Right lobe of liver (tissue), 6 donors: ENCODE data around the gene CCDC120. TPM values are rescaled to one million over a fixed set of nuclear protein-coding genes. Genes with fewer than 3 reads are reported as not detected.
A peak's percentile ranks its signal among the peaks of the same experiment; 100 is the strongest.

ENCODE experiments used
- ATAC-seq, 4 donors: fragments of 200-7000 bp; cut with Tn5 transposase; one replicate each; pipeline ENCODE4 v1.9.1; 2020; ENCODE audit warnings: mild to moderate bottlenecking in 4 of 4, moderate library complexity in 4 of 4
- DNase-seq, 3 donors: peaks; one replicate each; pipeline ENCODE4 v3.0.0-alpha.2; 2020
- H3K27ac ChIP-seq, 3 donors: fragments of 200-600 bp; one replicate each; pipeline ENCODE4 v1.8.0; 2022
- H3K27me3 ChIP-seq, 2 donors: fragments of 200-600 bp; one replicate each; pipeline ENCODE4 v1.8.0; 2022
- H3K36me3 ChIP-seq, 4 donors: fragments of 200-600 bp; sonication (generic) in 1 of 4; one replicate each; pipeline versions ENCODE4 v1.5.1 to v1.8.0; 2017 to 2022; ENCODE audit warnings: control low read depth in 1 of 4
- H3K4me1 ChIP-seq, 4 donors: fragments of 200-600 bp; sonication (generic) in 1 of 4; one replicate each; pipeline versions ENCODE4 v1.5.1 to v1.8.0; 2017 to 2022; ENCODE audit warnings: control low read depth in 1 of 4
- H3K4me3 ChIP-seq, 3 donors: fragments of 200-600 bp; one replicate each; pipeline ENCODE4 v1.8.0; 2022
- H3K9me3 ChIP-seq, 4 donors: fragments of 200-600 bp; sonication (generic) in 1 of 4; one replicate each; pipeline versions ENCODE4 v1.5.1 to v1.8.0; 2017 to 2022; ENCODE audit warnings: control low read depth in 1 of 4
- CTCF ChIP-seq, 4 donors: fragments of 200-600 bp in 3 of 4; fragments of 450-650 bp in 1 of 4; IDR thresholded peaks; one replicate each; pipeline versions ENCODE4 v1.5.1 to v1.8.0; 2016 to 2022; ENCODE audit warnings: antibody characterized with exemption in 4 of 4, mild to moderate bottlenecking in 2 of 4
- POLR2A ChIP-seq: fragments of 450-650 bp; IDR thresholded peaks from one replicate; pipeline ENCODE4 v1.6.1; 2017; ENCODE audit warnings: antibody characterized with exemption, mild to moderate bottlenecking
- WGBS: methylation state at CpG from one replicate; pipeline ENCODE4 v1.1.6; 2018; ENCODE audit warnings: low coverage, low lambda C conversion rate; ENCODE audit not compliant: insufficient coverage; ENCODE audit errors: missing lambda C conversion rate; 5-methylcytosine and 5-hydroxymethylcytosine counted together
- intact Hi-C, 2 donors: fragments of 100-400 bp; cut with DNase I; formaldehyde crosslinking; loops; one replicate each; pipeline versions ENCODE4 v1.11.2 to v1.14.1; 2022
- long read RNA-seq: library from polyadenylated mRNA; unstranded; transcript quantifications from one replicate; pipeline ENCODE4 v2.0.0, GENCODE V29; 2019
- total RNA-seq, 6 experiments: library from RNA; depleted of rRNA in 2 of 6; stranded (reverse); fragments of >200 nt in 2 of 6; fragmentation: NEBNext Ultra II Directional in 3 of 6; extraction: Animal tissue kit (Norgen Biotek cat#: 25700) in 3 of 6; gene quantifications; one replicate each; pipeline versions ENCODE4 v1.1.0 to v1.2.4, GENCODE V29; 2016 to 2023
- donor health status: DM: no; HTN: yes; CAD: no.
- donor health status: DM: no; HTN: no; CAD: no.
- donor health status: DM: no; HTN: no; CAD: no.
- donor health status: DM: no; HTN: yes; CAD: no.
- donor health status: DM: no; HTN: yes; CAD: no.

Gene CCDC120
- total RNA-seq: 10 to 100 TPM in 1 of 6 experiments, 1 to 10 TPM in 5; 3.3 to 12.1 (median 4.5) TPM
- long read RNA-seq: 0 reads

- TF ChIP-seq POLR2A (peak; percentile 34), CTCF (IDR thresholded peaks at IDR 0.05) (no peak)
- Histone ChIP-seq H3K27me3 (no peaks in the 10 kb centered on the region), H3K27ac (peak within 1 kb of the TSS in 2 of 3 donors; percentile 8 to 37), H3K9me3 (no peaks in the 10 kb centered on the region), H3K4me3 (peak within 1 kb of the TSS; percentile 30 to 54 (median 46)), H3K36me3 (no peaks in the 10 kb centered on the region), H3K4me1 (no peaks in the 10 kb centered on the region)
- intact Hi-C loops: no loop called here
- 34% methylated on average over 5 of the region's 5 CpGs for WGBS
- ATAC-seq (peak; percentile 79 to 88 (median 83)), DNase-seq (peak in 1 of 3 donors; percentile 54)
Observed at GRCh38 chrX:49058794-49059193, at the start of gene CCDC120. CCDC120 (plus strand) TSS chrX:49058999; CDS start chrX:49062042, 3,043 bp downstream.

- Histone ChIP-seq H3K27me3 (no peaks in the 10 kb centered on the region), H3K4me1 (peaks cover 0 to 9% (median 0%) of the 10 kb centered on the region in 4 donors), H3K27ac (peak overlapping the region in 1 of 3 donors; percentile 57), H3K9me3 (no peaks in the 10 kb centered on the region), H3K4me3 (no peak overlapping the region), H3K36me3 (no peaks in the 10 kb centered on the region)
- TF ChIP-seq POLR2A (no peak), CTCF (IDR thresholded peaks at IDR 0.05) (no peak)
- WGBS: 52% methylated on average over 2 of the region's 2 CpGs
- ATAC-seq: no peak
- DNase-seq: no peak
- intact Hi-C loops: no loop called here
Observed at GRCh38 chrX:49019050-49019449, 39.7 kb upstream of the CCDC120 start.

- peaks cover 0 to 9% (median 0%) of the 10 kb centered on the region in 4 donors for H3K4me1 ChIP-seq
- DNase-seq (peak in 2 of 3 donors; percentile 59 to 76), ATAC-seq (peak; percentile 81 to 90 (median 84))
- 45% methylated on average over 7 of the region's 7 CpGs for WGBS
- peak overlapping the region in 2 of 3 donors; percentile 64 to 77 for H3K27ac ChIP-seq
- H3K4me3 ChIP-seq: no peak overlapping the region
- H3K27me3 ChIP-seq: no peaks in the 10 kb centered on the region
- no peak for TF ChIP-seq CTCF (IDR thresholded peaks at IDR 0.05)
- no peaks in the 10 kb centered on the region for H3K36me3 ChIP-seq
- intact Hi-C loops: no loop called here
- no peaks in the 10 kb centered on the region for H3K9me3 ChIP-seq
Observed at GRCh38 chrX:49019599-49020249, 39.1 kb upstream of the CCDC120 start.

DNA sequence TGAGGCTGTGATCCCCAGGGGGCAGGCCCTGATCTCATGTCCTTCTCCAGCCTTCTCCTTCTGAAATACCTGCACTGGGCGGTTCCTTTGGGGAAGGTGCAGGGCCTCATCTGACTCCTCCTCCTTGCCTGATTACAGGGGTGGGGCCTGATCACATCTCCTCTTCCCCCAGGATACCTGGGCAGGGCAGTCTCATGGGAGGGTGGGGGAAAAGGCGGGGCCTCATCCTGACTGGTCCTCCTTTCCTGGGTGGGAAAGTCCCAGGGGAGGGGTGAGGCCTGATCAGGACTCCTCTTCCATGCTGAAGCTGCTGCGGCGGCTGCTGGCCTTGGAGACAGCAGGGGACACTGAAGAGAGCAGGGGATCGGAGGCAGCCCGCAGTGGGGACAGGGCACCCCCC, 28.9 kb upstream of the CCDC120 start:
- peak in 3 of 4 donors; percentile 26 to 49 (median 29) for ATAC-seq
- Histone ChIP-seq H3K27me3 (no peaks in the 10 kb centered on the region), H3K4me1 (peaks cover 0 to 3% (median 0%) of the 10 kb centered on the region in 4 donors), H3K36me3 (peaks cover 0 to 29% (median 9%) of the 10 kb centered on the region in 4 donors), H3K27ac (no peak overlapping the region), H3K9me3 (no peaks in the 10 kb centered on the region), H3K4me3 (no peak overlapping the region)
- intact Hi-C loops: no loop called here
- DNase-seq: no peak
- TF ChIP-seq CTCF (IDR thresholded peaks at IDR 0.05) (no peak), POLR2A (no peak)
- WGBS: no CpG with 5 or more reads among the region's 6 CpGs
